Measurements from ENCODE around the gene MCTP1. TPM values are rescaled to one million over a fixed set of nuclear protein-coding genes. Genes with fewer than 3 reads are reported as not detected.

The MCTP1 gene
- total and polyA plus RNA-seq, 2 of the 8 experiments (the other 6 are each of a cell fraction or from before 2014, with no cell fraction given): 0.56 to 3.4 TPM

DNA sequence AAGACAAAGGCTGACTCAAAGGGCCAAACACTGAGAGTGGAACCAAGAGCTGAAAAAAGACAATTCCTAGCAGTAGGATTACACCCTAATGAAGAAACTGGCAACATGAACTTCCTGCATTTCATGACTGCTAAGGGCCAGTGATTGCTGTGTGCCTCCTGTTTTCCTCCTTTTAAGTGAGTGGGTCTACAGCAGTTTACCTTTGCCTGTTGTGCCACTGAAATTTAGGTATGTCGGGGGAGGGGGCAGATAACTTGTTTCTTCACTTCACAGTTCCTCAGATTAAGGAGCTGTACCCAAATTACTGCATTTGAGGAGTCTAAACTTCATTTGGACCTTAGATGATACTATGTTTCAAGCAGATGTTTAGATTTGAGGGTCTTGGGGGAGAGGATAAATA lies 191.7 kb downstream of the MCTP1 start:
- Histone ChIP-seq H3K79me1 (ENCODE audit: low read depth, low read length) (no peaks in the 10 kb centered on the region), H2BK20ac (ENCODE audit: low read length) (no peak overlapping the region), H3K14ac (ENCODE audit: insufficient read length) (no peak overlapping the region), H3K4ac (replicated peaks; ENCODE audit: insufficient read length, low read depth, low read length) (no peak overlapping the region), H3K56ac (replicated peaks; ENCODE audit: insufficient read length, low read depth, low read length) (no peak overlapping the region), H3K4me2 (ENCODE audit: insufficient read depth in 1 of 2, low read depth in 2 of 2, low read length in 2 of 2) (peak overlapping the region in 1 of 2 experiments; percentile 10; a peak in 1 of 4 replicates), H3K9ac (replicated peaks in 1 of 4; ENCODE audit: extremely low read depth in 1 of 4, low read depth in 3 of 4, low read length in 3 of 4) (no peak overlapping the region), H3K27ac (ENCODE audit: low read depth, low read length) (no peak overlapping the region), H3K4me1 (replicated peaks in 1 of 4; ENCODE audit: control insufficient read depth in 3 of 4, insufficient read depth in 4 of 4, low read length in 3 of 4) (peaks cover 0 to 5% (median 0%) of the 10 kb centered on the region in 4 experiments; a peak in 2 of 7 replicates), H2BK12ac (ENCODE audit: low read depth, low read length) (no peak overlapping the region), H2BK5ac (ENCODE audit: low read depth, low read length) (no peak overlapping the region), H2BK120ac (replicated peaks; ENCODE audit: low read depth, low read length) (no peak overlapping the region), H2AK5ac (ENCODE audit: low read depth, low read length) (no peak overlapping the region), H3K23ac (ENCODE audit: insufficient read length) (no peak overlapping the region), H2AFZ (ENCODE audit: low read length) (0 out of 2 replicates have a peak overlapping the region, but pooled peaks have one; percentile 13), H3K36me3 (ENCODE audit: control insufficient read depth in 2 of 4, insufficient read depth in 4 of 4, low read length in 3 of 4) (no peaks in the 10 kb centered on the region), H4K20me1 (replicated peaks in 1 of 2; ENCODE audit: control insufficient read depth in 1 of 2, insufficient read depth in 2 of 2, low read length in 2 of 2) (no peaks in the 10 kb centered on the region), H3K23me2 (ENCODE audit: low read depth, low read length) (no peaks in the 10 kb centered on the region), H4K8ac (ENCODE audit: extremely low read depth, insufficient read depth, low read length) (no peak overlapping the region), H3K4me3 (ENCODE audit: extremely low read depth in 1 of 4, insufficient read depth in 2 of 4, low read depth in 3 of 4, low read length in 4 of 4) (no peak overlapping the region), H4K5ac (ENCODE audit: insufficient read length, low read depth, low read length) (no peak overlapping the region), H3K18ac (ENCODE audit: extremely low read depth, low read length) (no peak overlapping the region), H3K79me2 (ENCODE audit: control insufficient read depth in 1 of 2, insufficient read depth in 2 of 2, low read length in 2 of 2) (no peaks in the 10 kb centered on the region), H3K27me3 (replicated peaks in 1 of 4; ENCODE audit: control insufficient read depth in 3 of 4, extremely low read depth in 1 of 4, insufficient read depth in 3 of 4, low read length in 3 of 4) (no peaks in the 10 kb centered on the region; a peak in 1 of 7 replicates), H2BK15ac (ENCODE audit: low read length) (no peak overlapping the region), H4K91ac (replicated peaks; ENCODE audit: insufficient read length, low read length) (no peak overlapping the region), H3K9me3 (ENCODE audit: insufficient read depth in 2 of 2, low read depth in 1 of 2, low read length in 1 of 2) (no peaks in the 10 kb centered on the region)
- FAIRE-seq (no peak), DNase-seq (ENCODE audit: low read depth in 1 of 2, low spot score in 2 of 2) (no peak)
- WGBS, 2 experiments (ENCODE audit: extremely low coverage in 1 of 2, insufficient coverage in 1 of 2, insufficient read length in 1 of 2, insufficient replicate concordance in 2 of 2, low coverage in 1 of 2, low lambda C conversion rate in 2 of 2, missing lambda C conversion rate in 1 of 2): 50% methylated on average over 1 of the region's 1 CpG; no CpG with 5 or more reads in 1 of the 2 experiments
- CTCF ChIA-PET (ENCODE audit: partially characterized antibody): interaction anchor here (0.8 to 1.1 kb wide), 2 partner anchors 15 to 86 kb away, joined by 3 read pairs; no protein-coding TSS in a partner anchor
- POLR2A ChIA-PET (ENCODE audit: partially characterized antibody): no interaction called here
- no peak for TF ChIP-seq SIN3A (conservative IDR thresholded peaks at IDR 0.05 in 1 of 2, IDR thresholded peaks at IDR 0.05 in 1 of 2; ENCODE audit: low read depth in 1 of 2, low read length in 2 of 2)
- no peak for TF ChIP-seq KDM5A (IDR thresholded peaks at IDR 0.05; ENCODE audit: low read length)
- TF ChIP-seq EZH2 (IDR thresholded peaks at IDR 0.05; ENCODE audit: low read depth, low read length, severe bottlenecking): no peak
- TF ChIP-seq CBX8 (IDR thresholded peaks at IDR 0.05; ENCODE audit: borderline replicate concordance, low read depth, low read length): no peak
- no peak for TF ChIP-seq SRF (IDR thresholded peaks at IDR 0.05; ENCODE audit: low read depth, low read length)
- TF ChIP-seq BCL11A (IDR thresholded peaks at IDR 0.05; ENCODE audit: low read depth in 2 of 2, low read length in 2 of 2): no peak
- TF ChIP-seq POLR2AphosphoS5 (IDR thresholded peaks at IDR 0.05; ENCODE audit: low read depth, low read length): no peak
- no peak for TF ChIP-seq MAFK (IDR thresholded peaks at IDR 0.05; ENCODE audit: low read depth, low read length)
- TF ChIP-seq SAP30 (IDR thresholded peaks at IDR 0.05; ENCODE audit: insufficient read depth, insufficient replicate concordance, low read length): no peak
- TF ChIP-seq TEAD4 (IDR thresholded peaks at IDR 0.05; ENCODE audit: low read depth, low read length): peak; percentile 33; the same call in 1 of the 2 replicates
- TF ChIP-seq RBBP5 (IDR thresholded peaks at IDR 0.05; ENCODE audit: borderline replicate concordance, low read depth, low read length): no peak
- no peak for TF ChIP-seq CHD1 (IDR thresholded peaks at IDR 0.05; ENCODE audit: low read depth, low read length)
- TF ChIP-seq SP2 (IDR thresholded peaks at IDR 0.05; ENCODE audit: low read length): no peak
- no peak for TF ChIP-seq CTBP2 (IDR thresholded peaks at IDR 0.05; ENCODE audit: borderline replicate concordance, insufficient read depth, insufficient read length, low read length)

All from H1 (cell line).